DMS153 (cell line): ENCODE data around the gene EDAR.

ENCODE experiments used
- DNase-seq: peaks from one replicate; lab custom pipeline; 2025; lab: John Stamatoyannopoulos, UW

Gene EDAR

DNA sequence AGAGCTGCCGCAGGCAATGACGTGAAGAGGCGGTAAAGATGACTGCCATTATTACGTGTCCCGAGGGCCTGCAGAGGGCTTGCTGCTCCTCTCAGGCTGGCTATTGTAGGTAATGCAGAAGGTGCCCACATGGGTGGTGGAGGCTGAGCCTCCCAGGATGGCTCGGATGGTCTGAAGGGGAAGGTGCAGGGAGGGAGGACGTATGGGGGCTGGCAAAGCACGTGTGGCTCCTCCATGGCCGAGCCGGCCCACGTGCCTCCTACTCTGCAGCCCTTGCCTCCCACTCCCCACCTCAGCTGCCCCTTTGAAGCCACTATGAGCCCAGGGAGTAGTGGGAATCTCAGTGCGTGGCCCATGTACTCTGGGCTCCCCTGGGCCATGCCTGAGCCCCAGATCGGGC is 48.9 kb downstream of the EDAR start:
- no peak for DNase-seq

GRCh38 chr2:108938077-108938710 is 50.8 kb downstream of the EDAR start:
- DNase-seq = no peak

- no peak for DNase-seq
Measured at GRCh38 chr2:108937367-108938017, 51.5 kb downstream of the EDAR start.

- DNase-seq = no peak
Measured at GRCh38 chr2:108936866-108937265, 52.2 kb downstream of the EDAR start.

GRCh38 chr2:108936076-108936864 is 52.8 kb downstream of the EDAR start:
- no peak for DNase-seq

DNA sequence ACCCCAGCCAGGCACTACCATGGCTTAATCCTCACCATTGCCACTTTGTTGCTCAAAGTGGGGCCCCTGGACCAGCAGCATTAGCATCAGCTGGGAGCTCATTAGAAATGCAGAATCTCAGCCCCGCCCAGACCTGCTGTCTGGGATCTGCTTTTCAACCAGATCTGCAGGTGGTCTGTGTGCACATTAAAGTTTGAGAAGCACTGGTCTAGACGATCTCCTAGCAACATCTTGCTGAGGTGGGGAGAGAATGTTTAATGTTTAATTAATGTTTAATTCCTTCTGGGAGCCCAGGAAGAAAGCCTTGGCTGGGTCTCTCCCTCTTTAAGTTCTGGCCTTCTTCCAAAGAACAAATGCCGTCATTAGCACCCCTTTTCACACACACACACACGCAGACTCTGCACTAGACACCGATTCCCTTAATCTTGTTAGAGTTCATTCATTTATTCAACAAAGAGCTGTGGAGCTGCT is 53.7 kb downstream of the EDAR start:
- no peak for DNase-seq

DNA sequence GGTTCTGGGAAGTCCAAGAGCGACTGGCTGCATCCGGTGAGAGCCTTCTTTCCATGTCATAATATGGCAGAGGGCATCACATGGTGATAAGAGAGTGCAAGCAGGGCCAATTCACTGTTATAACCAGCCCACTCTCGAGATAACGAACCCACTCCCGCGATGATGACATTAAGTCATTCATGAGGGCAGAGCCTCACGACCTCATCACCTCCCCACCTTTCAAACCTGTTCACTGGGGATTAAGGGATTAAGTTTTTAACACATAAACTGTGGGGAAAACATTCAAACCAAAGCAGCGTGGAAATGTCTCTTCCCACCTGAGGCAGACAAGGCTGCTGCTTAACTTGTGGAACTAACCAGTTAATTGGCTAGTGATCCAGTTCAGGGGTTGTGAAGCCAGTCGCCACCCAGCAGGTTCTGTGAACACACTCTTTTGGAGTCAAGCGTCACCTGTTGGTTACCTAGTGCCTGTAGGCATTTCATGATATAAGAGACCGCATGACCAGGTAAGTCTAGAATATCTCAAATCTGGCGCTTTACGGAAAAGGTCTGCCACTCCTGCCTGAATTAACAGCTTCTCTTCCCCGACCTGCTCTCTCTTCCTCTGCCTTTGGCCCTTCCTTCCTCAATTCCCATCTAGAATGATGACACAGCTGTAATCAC is 54.3 kb downstream of the EDAR start:
- no peak for DNase-seq

GRCh38 chr2:108934151-108934550 is 54.9 kb downstream of the EDAR start:
- DNase-seq = no peak

- DNase-seq = peak; percentile 21
Measured at GRCh38 chr2:108933691-108934117, 55.3 kb downstream of the EDAR start.

DNA sequence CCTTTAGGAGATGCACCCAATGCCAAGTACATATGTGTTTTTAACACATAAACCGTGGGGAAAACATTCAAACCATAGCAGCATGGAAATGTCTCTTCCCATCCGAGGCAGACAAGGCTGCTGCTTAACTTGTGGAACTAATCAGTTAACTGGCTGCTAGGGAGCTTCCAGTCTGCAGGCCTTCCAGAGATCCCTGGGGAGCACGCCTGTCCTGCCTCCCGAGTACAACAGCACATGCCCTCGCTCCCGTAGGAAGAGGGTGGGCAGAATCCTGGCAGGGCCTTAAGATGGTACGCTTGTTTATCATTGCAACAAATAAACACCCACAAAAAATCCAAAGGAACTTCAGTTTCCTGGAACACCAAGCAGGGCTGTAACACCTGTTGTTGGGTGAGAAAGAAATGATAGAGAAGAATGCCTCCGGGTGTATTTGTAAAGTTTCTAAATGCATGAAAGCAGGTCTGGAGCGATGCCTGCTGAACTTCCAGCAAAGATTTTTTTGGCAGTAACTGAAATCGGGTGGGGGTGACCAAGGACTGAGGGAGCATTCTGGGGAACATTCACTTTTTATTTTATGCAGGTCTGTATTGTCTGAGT is 56.2 kb downstream of the EDAR start:
- DNase-seq = no peak

DNA sequence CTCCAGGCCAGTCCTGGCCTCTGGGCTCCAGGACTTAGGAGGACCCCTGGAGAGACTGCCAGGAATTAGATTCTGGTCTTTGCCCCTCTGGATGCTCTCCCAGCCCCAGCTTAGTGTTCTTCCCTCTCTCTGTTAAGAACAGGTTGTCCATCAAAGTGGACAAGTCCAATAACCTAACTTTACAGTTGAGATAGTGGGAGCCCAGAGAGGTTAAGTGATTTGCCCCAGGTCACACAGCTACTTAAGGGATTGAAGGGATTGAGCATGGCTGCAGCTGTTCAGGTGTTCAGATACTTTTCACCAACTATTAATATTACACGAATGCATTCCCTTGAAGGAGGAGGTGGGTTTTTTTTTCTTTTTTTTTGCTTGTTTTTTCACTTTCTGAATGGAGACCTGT is 57.6 kb downstream of the EDAR start:
- no peak for DNase-seq

GRCh38 chr2:108929807-108930425 is 59.1 kb downstream of the EDAR start:
- no peak for DNase-seq

DNA sequence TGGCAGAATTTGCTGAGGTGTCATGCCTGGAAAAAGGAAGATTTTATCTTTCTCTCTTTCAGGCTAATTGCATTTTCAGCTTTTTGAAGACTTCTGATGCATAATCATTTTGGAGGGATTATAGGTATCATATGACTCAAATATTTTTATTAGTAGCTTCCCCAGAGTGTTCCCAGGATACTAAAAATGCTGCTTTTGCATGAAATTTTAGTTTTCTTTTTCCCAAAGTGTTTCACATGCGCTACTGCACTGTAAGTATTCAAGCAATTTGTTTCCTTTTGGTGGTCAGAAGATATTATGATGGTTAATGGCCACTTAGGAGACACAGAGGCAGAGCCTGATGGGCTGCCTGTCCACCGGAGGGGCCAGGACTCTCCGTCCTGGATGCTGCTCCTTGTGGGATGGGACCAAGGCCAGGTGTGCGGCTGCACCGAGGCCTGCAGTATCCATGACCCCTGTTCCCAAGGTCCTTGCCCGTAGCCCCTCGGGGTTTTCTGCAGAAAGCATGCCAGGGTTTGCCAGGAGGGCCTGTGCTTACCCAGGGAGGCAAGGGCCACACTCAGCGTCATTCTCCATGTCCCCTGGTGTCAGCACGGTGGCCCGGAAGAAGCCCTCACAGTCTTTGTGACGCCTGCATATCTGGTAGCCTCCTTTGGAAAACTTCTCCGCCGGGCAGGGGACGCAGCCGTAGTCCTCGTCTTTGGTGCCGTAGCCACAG is 60.2 kb downstream of the EDAR start:
- DNase-seq = no peak

- DNase-seq = no peak
Measured at GRCh38 chr2:108927936-108928659, 60.9 kb downstream of the EDAR start.

DNA sequence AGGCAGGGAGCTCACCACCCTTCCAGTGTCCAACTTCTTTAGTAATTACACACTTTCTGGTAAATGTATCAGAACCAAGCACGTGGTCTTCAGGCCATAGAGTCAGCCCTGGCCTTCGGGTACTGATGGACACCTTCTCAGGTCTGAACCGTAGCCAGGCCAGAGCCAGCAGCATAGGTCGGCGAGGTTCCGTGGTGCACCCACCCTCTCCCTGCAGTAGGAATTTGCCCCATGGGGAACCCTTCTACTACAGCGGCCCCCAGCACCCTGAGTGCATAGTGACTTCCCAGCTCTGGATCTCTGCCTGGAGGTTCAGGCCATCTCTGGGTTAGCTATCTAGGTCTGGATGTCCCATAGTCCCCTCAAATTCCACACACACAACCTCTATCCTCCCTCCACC is 61.6 kb downstream of the EDAR start:
- DNase-seq = no peak

- no peak for DNase-seq
Measured at GRCh38 chr2:108926561-108927380, 62.2 kb downstream of the EDAR start.

DNA sequence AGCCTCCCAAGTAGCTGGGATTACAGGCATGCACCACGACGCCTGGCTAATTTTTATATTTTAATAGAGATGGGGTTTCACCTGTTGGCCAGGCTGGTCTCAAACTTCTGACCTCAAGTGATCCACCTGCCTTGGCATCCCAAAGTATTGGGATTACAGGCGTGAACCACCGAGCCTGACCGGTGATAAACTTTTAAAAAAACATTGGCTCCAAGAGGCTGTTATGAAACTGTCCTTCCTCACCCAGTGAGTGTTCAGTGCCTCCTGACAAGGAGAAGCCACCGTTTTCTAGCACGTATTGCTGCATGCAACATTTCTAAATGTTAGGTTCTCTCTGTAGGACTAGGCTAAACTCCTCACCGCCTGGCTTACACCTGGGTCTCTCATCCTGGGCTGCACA is 63.3 kb downstream of the EDAR start:
- DNase-seq = no peak

- no peak for DNase-seq
Measured at GRCh38 chr2:108925286-108925685, 63.7 kb downstream of the EDAR start.

GRCh38 chr2:108924580-108925251 is 64.3 kb downstream of the EDAR start:
- no peak for DNase-seq
